Left hindlimb (tissue), 1 donor: Measurements from ENCODE around the gene NR6A1.
"Not testable (repeated sequence)": the region's sequence is repeated elsewhere in the genome, so short reads cannot be mapped to it uniquely, and the experiment has no call there.

Source experiments
- DNase-seq: peaks from one replicate; pipeline ENCODE4 v3.0.0-alpha.2; 2018

Gene NR6A1

DNA sequence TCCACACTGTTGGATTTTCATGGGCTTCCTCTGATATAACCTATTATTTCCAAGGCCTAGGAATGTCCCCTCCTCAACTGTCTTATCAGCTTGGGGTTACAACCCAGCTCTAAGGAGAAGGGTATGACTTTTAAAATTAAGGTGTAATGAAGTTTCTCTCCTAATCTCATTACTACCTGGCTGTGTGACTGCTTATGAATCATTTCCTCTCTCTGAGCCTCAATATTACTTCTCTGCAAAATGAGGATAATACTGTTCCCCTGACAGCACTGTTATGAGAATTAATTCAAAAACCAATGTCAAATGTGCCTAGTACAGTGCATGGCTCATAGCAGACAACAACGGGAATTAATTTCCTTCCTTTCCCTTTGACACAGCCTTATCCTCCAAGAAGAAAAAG, 118.9 kb downstream of the NR6A1 start:
- DNase-seq, result no peak

DNA sequence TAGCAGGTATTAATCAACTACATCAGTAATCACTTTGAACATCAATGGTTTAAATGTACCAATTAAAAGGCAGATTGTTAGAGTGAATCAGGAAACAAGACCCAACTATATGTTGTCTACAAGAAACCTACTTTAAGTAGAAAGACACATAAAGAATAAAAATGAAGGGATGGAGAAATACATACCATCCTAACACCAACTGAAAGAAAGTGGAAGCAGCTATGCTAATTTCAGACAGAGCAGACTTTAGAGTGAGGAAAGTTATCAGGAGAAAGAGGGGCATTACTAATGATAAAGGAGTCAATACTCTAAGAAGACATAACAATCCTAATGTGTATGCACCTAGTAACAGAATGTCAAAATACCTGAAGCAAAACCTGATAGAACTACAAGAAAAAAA, 125.8 kb downstream of the NR6A1 start:
- DNase-seq, result no peak

DNA sequence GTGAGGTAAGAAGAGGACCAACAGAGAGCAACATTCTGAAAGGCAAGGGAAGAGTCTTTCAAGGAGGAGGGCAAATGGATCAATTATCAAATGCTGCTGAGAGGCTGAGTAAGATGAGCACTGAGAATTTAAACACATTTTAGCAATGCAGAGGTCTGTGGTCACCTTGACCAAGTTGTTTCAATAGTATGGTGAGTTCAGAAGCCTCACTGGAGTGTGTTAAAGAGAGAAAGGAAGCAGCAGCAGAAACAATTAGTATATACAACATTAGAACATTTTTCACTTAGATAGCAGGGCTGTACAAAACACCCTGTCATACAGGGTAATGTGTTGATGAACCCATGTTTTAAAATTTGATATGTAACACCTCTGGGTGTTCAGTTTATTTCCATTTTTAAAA, 131.5 kb downstream of the NR6A1 start:
- no peak for DNase-seq

DNA sequence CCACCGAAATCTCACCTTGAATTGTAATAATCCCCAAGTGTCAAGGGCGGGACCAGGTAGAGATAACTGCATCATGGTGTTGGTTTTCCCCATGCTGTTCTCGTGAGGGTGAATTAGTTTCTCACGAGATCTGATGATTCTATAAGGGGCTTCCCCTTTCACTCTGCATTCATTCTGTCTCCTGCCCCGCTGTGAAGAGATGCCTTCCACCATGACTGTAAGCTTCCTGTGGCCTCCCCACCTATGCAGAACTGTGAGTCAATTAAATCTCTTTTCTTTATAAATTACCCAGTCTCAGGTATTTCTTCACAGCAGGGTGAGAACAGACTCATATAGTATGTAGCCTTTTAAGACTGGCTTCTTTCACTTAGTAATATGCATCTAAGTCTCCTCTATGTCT, 135.8 kb downstream of the NR6A1 start:
- DNase-seq, result no peak

DNA sequence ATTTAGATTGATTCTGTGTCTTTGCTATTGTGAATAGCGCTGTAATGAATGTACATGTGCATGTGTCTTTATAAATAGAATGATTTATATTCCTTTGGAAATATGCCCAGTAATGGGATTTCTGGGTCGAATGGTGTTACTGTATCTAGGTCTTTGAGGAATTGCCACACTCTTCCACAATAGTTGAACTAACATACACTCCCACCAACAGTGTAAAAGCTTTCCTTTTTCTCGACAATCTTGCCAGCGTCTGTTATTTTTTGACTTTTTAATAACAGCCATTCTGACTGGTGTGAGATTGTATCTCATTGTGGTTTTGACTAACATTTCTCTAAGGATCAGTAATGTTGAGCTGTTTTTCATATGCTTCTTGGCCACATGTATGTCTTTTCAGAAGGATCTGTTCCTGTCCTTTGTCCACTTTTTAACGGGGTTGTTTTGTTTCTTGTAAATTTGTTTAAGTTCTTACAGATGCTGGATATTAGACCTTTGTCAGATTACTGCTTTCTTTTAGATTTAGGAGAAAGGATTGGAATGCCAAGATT, 139.0 kb downstream of the NR6A1 start:
- no peak for DNase-seq

DNA sequence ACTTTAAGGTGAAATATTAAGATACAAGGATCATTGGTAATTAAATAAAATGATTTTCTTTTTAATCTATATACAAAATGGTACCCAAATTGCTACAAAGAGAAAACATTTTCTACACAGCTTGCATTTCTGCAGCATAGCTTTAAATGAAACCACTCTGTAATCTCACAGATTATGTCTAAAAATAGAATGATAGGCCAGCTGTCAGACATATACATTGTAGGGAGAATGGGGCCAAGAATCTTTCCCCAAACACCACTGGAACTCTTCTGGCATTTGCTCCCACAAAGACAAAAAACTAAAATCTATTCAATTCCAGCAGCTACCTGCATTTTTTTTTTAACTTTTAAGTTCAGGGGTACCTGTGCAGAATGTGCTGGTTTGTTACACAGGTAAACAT, 139.8 kb downstream of the NR6A1 start:
- DNase-seq, result no peak

DNA sequence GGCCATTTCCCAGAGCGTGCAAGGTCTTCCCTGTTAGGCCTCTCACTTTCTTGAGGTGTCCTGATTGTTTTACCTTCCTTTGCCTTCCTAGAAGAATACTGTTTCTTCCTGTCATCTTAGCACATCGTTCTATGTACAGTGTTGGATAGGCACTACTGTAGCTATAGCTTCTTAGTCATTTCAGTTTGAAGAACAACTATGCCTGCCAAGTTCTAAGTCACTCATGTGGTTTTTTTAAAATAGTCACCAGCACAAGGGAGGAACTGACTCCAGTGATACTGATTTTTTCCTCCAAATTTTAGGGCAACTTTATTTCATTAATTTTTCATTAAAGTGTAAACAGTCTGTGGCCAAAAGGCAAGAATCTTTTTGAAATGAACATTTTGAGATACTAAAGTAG, 141.5 kb downstream of the NR6A1 start:
- DNase-seq, result no peak

DNA sequence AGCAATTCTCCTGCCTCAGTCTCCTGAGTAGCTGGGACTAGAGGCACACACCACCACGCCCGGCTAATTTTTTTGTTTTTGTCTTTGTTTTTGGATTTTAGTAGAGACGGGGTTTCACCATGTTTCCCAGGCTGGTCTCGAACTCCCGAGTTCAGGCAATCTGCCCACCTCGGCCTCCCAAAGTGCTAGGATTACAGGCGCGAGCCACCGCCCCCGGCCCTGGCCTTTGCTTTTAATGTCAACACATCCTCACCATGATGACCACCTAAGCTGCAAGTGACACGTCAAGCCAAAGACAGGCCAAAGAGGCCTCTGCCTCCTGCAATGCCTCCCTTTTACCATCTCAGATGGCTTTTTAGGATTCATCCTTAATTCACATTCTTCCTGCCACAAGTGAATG, 142.4 kb downstream of the NR6A1 start:
- DNase-seq, result no peak

DNA sequence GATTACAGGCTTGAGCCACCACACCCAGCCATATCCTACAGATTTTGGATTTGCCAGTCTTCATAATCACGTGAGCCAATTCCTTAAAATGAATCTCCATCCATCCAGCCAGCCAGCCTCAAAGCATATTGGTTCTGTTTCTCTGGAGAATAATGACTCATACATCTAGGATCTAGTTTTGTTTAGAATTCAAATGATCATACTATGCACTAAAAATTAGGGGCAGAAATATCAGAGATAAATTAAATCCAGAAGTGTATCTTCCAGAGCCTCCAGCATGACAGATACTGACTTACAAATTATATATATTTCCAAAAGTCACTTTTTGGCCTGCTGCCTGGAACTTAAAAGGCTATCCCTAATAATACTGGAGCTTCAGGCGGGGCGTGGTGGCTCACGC, 144.8 kb downstream of the NR6A1 start:
- no peak for DNase-seq

DNA sequence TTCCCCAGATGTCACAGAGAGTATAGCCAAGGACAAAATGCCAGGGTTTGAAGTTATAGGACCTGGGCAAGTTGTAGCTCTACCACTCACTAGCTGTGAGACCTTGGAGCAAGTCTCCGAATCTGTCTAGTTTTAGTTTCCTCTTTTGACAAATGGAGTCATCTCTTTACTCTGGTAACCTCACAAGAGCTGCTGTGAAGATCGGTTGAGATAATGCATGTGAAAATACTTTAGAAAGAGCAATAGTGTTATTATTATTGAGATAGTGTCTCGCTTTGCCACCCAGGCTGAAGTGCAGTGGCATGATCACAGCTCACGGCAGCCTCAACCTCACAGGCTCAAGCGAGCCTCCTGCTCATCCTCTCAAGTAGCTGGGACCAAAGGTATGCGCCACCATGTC, 146.0 kb downstream of the NR6A1 start:
- DNase-seq, result no peak

DNA sequence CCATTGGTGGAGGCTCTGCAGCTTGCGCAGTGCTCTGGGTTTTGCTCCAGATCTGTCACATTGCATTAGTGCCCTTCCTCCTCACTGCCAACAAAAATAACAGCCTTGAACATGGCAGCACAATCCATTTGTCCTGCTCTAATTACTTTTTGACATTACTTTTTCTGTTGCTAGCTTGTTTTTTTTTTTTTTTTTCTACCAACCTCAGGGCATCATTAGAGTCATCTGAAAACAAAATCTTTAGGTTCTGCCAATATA, 146.4 kb downstream of the NR6A1 start:
- no peak for DNase-seq

DNA sequence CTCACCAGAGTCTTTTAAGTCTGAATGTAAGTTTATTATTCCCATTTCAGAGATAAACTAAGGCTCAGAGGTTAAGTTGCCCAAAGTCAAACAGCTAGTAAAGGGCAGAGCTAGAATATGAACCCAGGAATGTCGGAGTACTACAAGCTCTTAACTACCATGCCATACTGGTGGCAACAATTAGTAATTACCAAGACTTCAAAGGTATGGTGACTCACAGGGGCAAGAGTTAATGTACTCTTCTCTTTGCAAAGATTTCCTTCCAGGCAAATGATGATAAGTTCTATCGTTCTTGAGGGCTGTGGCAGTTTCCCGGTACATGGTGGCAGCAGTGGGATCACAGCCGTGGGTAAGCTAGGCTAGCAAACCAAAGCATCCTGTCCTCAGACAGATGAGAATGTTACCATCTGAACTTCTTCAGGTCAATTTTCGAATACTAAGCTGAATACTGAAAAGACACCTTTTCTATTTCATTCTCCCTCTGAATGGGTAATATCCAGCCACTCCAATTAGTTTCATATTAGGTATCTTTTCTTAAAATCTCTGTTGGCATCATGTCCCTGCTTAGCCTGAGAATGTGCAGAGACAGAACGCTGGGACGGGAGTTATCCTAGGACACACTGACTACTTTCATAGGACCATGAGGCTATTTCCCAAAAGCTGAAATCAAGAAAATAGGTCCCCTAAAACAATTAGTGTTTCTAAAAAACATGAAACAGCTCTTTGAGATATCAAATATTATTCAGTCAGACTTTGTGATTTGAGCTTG, 147.0 kb downstream of the NR6A1 start:
- DNase-seq, result no peak

DNA sequence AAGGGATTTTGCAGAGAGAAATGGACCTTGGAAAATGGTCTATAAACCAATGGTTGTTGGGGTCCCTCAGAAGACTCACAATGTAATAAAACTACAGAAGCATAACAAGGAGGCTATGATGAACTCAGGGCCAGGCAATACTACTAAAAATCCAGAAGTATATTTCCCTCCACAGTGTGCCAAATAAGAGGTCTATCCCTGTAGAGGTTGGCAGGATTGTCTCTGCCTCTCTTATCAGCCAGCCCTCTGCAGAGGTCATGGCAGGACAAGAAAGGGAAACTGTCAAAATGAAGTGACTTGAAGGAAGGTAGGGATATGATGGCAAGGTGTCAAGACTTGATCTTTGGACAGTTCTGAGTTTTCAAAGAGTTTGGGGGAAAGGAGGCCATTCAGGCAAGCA, 148.2 kb downstream of the NR6A1 start:
- no peak for DNase-seq

DNA sequence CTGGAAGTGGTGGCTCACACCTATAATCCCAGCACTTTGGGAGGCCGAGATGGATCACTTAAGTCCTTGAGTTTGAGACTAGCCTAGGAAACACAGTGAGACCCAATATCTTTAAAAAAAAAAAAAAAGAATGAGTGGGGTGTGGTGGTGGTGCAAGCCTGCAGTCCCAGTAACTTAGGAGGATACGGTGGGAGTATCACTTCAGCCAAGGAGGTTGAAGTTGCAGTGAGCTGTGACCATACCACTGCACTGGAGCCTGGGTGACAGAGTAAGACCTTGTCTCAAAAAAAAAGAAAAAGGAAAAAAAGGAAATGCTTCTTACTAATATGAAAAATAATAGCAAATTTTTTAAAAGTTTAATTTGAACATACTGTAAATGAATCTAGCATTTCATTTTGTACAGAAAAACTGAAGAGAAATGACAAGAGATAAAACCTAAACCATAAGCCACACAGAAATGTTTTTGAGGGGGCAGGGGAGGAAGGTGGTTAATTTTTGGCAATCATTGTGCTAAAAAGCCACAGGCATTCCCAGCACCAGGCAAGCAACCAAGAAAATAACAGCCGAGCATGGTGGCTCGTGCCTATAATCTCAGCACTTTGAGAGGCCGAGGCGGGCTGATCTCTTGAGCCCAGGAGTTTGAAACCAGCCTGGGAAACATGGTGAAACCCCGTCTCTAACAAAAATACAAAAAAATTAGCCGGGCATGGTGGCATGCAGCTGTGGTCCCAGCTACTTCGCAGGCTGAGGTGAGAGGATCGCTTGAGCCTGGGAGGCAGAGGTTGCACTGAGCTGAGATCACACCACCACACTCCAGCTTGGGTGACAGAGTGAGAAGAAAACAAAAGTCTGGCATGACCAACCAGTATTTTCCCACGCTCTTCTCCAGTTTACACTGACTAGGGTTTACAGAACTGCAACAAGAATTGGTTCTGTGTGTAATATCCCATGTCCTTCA, 149.5 kb downstream of the NR6A1 start:
- DNase-seq, result no peak

DNA sequence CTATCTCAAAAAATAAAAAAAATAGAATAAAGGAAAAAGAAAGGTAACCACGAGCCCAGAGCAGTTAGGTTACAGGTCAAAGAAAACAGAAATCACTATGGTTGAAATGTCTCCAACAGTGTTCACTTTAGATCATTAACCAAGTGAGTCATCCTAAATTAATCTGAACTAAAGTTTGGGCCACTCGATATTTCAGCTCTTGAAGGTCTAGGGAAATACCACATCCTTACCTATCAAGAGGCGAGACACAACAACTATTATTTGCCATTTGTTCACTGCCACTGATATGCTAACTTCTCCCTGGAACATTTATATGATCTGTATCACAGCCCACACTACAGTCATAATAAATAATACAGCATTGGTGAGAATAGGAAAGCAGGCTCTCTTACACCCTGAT, 152.6 kb downstream of the NR6A1 start:
- no peak for DNase-seq

DNA sequence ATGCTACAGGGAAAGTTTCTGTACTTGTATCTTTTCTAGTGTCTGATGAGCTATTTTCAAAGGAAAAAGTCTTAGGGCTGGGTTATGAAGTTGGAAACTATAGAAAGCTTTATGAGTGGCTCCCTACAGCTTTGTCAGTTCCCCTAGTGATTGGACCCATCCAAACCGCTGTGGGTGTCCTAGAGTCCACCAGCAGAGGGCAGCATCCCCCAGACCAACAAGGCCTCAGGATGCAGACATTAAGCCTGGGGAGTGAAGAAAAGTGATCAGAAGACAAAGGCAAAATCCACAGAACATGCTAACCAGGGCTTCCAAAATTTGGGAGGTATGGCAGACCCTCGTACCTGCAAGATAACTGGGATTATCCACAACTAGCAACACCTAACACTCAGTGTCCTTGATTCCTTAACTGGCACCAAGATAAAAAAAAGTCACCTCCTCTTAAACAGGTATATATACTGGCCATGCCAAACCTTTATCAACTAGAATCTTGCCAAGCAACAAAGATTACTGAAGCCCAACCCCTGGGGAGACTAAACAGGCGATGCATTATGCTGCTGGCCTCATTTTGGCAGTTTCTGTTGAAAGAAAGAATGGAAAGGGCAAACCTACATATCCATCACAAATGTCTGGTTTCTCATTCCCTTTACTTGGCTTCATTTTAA, 153.5 kb downstream of the NR6A1 start:
- peak; percentile 79 for DNase-seq

DNA sequence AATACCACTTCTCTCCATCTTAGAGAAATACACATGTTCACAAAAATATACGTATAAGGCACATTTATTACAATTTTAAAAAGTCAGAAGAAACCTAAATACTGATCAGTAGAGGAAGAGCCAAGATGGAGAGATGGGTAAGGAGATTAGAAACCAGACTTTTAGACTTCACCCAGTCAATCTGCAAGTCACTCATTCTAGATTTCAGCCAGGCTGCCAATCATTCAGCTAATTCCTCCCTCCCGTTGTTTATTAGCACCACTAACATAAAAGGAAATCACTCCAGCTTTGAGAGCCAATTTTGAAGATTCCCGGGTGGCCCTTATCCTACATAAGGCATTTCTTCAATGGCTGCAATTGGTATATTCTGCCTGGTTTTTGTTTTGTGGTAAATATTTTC, 154.2 kb downstream of the NR6A1 start:
- DNase-seq, result no peak

DNA sequence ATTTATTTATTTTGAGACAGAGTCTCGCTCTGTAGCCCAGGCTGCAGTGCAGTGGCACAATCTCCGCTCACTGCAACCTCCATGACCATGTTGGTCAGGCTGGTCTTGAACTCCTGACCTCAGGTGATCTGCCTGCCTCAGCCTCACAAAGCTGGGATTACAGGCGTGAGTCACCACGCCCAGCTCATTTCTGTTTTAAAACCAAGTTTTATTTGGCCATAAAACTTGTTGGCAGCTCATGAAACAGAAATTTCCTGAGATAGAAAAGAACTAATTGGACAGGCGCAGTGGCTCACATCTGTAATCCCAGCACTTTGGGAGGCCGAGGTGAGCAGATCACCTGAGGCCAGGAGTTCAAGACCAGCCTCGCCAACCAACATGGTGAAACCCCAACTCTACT, 155.3 kb downstream of the NR6A1 start:
- DNase-seq, result not testable (repeated sequence)

DNA sequence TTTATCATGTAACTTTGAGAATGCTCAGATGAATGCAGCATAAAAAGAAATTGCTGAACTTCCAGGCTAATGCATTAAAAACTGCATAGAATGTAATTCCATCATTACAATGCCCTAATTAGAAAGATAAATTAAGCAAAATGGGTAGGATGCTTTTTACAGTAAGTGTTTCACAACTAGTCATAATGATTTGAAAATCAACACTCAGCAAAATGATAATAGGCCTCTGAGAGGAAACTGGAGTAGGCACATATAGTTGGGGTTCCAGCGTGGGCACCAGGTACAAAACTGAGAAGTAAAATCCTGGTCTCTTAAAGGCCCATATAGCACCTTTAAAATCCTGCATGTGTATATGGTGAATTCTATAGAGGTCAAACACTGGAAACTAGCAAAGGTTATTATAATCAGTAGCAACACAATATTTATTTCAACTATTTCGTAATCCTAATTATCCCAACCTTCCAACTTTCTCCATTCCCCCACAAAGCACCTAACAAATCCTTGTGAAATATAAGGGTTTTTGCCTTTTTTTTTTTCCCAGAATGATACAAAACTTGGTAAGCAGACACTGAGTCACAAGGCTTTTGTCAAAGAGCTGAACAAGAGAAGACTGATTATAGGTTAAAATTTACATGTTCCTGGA, 155.9 kb downstream of the NR6A1 start:
- no peak for DNase-seq

DNA sequence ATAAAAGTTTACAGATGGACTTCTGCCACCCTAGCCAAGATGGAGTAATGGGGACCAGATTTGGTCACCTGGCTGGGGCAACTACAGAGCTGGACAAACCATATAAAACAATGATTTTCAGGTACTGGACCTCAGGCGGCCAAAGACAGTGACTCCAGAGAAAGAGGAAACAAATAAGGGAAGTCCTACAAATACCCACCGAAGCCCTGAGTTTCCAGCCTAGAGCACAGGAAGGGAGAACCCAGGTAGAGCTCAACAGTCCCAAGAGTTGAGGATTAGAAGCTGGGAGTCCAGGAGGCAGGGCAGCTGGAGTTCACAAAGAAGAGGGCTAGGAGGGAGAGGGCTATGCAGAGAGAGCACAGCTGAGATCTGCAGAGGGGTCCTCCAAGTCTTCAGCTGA, 157.3 kb downstream of the NR6A1 start:
- DNase-seq, result no peak

DNA sequence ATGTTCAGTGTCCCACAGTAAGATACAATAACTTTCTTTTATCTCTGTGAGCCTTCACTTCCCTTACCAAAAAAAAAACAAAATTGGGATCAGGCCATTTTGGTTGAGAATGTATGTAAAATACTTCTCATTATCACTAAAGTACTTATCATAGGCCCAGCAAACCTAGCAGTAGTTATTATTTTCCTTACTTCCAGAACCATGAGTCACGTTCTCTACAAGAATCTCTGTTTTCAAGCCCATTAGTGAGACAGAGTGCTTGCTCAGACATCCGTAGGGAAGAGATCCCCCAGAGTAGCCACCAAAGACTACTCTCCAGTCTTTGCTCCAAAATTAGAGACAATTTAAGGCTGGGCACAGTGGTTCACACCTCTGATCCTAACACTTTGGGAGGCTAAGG, 160.0 kb downstream of the NR6A1 start:
- DNase-seq, result no peak

DNA sequence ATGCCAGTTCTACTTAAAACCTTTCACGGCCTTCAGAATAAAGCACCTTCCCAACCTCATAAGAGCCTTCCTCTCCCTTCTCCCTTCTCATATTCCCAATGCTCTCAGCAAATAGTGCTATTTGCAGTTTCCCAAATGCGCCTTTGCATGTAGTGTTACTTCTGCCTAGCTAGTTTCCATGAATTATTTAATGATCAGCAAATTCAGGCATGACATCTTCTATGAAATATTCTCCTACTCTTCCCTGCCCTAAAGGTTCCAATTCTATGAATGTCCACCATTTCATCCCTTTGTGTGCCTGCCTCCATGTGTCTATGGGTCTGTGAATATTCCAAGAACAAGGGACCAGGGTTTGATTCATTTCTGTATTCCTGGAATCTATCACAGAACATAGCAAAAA, 165.1 kb downstream of the NR6A1 start:
- no peak for DNase-seq

DNA sequence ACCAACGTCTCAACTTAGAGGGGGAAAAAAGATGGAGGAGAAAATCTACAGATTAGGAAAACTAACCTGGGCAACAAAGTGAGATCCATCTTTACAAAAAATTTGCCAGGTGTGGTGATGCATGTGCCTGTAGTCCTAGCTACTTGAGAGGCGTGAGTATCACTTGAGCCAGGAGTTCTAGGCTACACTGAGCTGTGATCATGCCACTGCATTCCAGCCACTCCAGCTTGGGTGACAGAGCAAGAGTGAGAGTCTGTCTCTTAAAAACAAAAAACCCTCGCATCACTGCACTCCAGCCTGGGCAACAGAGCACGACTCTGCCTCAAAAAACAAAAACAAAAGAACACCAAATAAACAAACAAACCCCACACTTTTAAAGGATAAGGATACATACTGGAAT, 165.9 kb downstream of the NR6A1 start:
- DNase-seq, result no peak
